Large intestine (tissue), 3 donors: ENCODE results near the gene UBE2Q1. TPM values are rescaled to one million over a fixed set of nuclear protein-coding genes. Genes with fewer than 3 reads are reported as not detected.

ENCODE experiments used
- DNase-seq, 2 donors: peaks; one replicate each; pipeline versions ENCODE4 v3.0.0 to v3.0.0-alpha.2; 2013
- H3K27ac ChIP-seq: one replicate; pipeline ENCODE4 v1.5.1; 2013; ENCODE audit warnings: low read length
- H3K27me3 ChIP-seq: 2 replicates; pipeline ENCODE4 v1.6.1; 2013; ENCODE audit warnings: low read length; ENCODE audit not compliant: control insufficient read depth, insufficient read depth
- H3K36me3 ChIP-seq: 2 replicates; pipeline ENCODE4 v1.6.1; 2013; ENCODE audit warnings: low read length; ENCODE audit not compliant: control insufficient read depth, insufficient read depth
- H3K4me1 ChIP-seq: one replicate; pipeline ENCODE4 v1.6.1; 2013; ENCODE audit warnings: low read length; ENCODE audit not compliant: control insufficient read depth, insufficient read depth
- H3K4me3 ChIP-seq: one replicate; pipeline ENCODE4 v1.5.1; 2013; ENCODE audit warnings: low read length
- H3K9me3 ChIP-seq: one replicate; pipeline ENCODE4 v1.6.1; 2013; ENCODE audit warnings: mild to moderate bottlenecking, low read depth, low read length, moderate library complexity; ENCODE audit not compliant: control insufficient read depth
- WGBS: methylation state at CpG from one replicate; pipeline ENCODE4 v1.1.5; 2013; ENCODE audit warnings: low lambda C conversion rate; ENCODE audit not compliant: insufficient coverage; 5-methylcytosine and 5-hydroxymethylcytosine counted together
- polyA plus RNA-seq: library from polyadenylated mRNA; unstranded; fragments of 120-200 nt; gene quantifications from one replicate; pipeline ENCODE4 v1.2.1, GENCODE V29; 2013

The UBE2Q1 gene
- polyA plus RNA-seq, 1 donor: 69.9 TPM

DNA sequence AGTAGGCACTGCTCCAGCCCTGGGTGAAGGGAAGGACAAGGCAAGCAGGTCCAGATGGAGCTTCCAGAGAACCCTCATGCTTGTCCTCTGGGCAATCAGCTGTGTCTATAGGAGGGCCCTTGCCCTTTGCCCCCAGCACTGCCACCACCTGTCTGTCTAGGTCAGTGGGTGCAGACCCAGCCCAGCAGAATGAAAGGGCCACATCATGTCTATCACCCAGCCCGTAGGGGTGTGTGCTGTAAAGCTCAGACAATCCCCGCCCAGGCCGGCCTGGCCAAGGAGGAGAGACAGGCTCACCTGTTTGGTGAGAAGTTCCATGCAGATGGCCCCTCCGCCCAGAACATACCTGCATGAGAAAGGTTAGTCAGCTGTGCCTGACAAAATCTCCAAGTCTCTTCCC, 7.0 kb downstream of the UBE2Q1 start:
- H3K9me3 ChIP-seq: no peaks in the 10 kb centered on the region
- H3K4me3 ChIP-seq: no peak overlapping the region
- no peak for DNase-seq
- WGBS: no CpG with 5 or more reads among the region's 4 CpGs
- no peaks in the 10 kb centered on the region for H3K27me3 ChIP-seq
- H3K27ac ChIP-seq: no peak overlapping the region
- peaks cover 76% of the 10 kb centered on the region for H3K36me3 ChIP-seq
- H3K4me1 ChIP-seq: peaks cover 23% of the 10 kb centered on the region

DNA sequence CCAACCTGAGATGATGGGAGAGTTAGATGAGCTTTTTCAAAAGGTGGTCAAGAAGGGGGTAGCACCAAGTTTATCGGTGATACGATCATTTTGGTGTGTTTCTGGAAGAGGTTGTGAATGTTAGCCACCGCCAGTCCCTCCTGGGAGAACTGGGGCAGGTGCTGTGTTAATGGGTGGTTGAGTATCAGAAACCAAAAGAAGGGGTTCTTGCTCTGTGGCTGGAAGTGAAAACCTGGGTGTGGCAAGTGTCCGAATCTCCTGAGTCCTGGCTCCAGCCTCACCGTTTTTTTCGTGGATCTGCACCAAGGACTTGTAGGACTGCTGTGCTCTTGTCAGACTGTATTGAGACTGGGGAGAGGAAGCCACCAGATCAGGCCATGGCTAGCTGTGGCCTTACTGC, 7.8 kb downstream of the UBE2Q1 start:
- WGBS: 80% methylated on average over 1 of the region's 6 CpGs
- Histone ChIP-seq H3K27me3 (no peaks in the 10 kb centered on the region), H3K9me3 (no peaks in the 10 kb centered on the region), H3K4me1 (peaks cover 20% of the 10 kb centered on the region), H3K27ac (no peak overlapping the region), H3K4me3 (no peak overlapping the region), H3K36me3 (peaks cover 70% of the 10 kb centered on the region)
- DNase-seq: no peak

DNA sequence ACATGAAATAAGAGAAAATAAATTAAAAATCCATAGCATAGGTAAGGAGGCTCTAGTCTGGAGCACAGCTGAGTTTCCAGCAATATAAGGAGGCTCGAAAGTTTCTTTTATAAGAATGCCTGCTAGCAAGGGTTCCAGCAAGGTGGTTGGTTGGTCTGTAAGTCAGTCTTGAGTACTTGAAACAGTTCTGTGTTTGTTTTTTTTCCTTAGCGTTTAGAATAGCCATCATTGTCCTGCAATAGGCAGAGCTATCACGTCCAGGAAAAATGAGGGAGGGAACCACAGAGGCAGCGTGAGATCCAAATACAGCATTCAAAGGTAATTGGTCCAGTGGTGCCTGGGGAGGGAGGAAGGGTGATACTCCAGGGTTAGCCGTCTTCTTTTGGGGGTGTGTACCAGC, 8.4 kb downstream of the UBE2Q1 start:
- Histone ChIP-seq H3K9me3 (no peaks in the 10 kb centered on the region), H3K27me3 (no peaks in the 10 kb centered on the region), H3K27ac (no peak overlapping the region), H3K36me3 (peaks cover 64% of the 10 kb centered on the region), H3K4me3 (no peak overlapping the region), H3K4me1 (peaks cover 20% of the 10 kb centered on the region)
- 60% methylated on average over 1 of the region's 5 CpGs for WGBS
- no peak for DNase-seq

DNA sequence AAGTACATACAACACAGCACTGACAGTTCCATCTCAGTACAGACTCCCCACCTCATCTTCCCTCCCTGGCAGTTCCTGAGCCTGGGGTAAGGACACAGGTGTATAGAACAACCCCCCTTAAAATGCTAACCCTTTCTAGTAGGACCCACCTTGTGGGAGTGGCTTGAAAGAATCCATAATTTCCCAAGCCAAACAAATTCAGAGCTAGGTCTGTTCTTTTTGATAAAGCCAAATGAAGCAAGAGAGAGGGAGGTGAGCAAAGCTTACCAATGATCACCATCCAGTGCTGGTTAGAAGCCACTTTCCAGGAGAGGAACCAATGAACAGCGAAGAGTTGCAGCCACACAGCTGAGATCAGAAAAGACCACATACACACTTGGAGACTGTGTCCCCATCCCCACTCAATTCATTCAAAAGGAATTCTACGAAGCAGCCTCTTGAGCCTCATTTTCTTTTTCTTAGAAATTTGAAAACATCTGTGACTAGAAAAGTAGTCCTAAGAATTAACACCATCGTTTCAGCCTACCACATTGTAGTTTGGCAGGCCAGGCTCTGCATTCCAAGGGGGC, 9.2 kb downstream of the UBE2Q1 start:
- H3K4me3 ChIP-seq: no peak overlapping the region
- no peaks in the 10 kb centered on the region for H3K9me3 ChIP-seq
- no peak for DNase-seq
- no CpG with 5 or more reads among the region's 3 CpGs for WGBS
- H3K36me3 ChIP-seq: peaks cover 56% of the 10 kb centered on the region
- H3K27ac ChIP-seq: no peak overlapping the region
- peaks cover 6% of the 10 kb centered on the region for H3K27me3 ChIP-seq
- H3K4me1 ChIP-seq: peaks cover 20% of the 10 kb centered on the region

DNA sequence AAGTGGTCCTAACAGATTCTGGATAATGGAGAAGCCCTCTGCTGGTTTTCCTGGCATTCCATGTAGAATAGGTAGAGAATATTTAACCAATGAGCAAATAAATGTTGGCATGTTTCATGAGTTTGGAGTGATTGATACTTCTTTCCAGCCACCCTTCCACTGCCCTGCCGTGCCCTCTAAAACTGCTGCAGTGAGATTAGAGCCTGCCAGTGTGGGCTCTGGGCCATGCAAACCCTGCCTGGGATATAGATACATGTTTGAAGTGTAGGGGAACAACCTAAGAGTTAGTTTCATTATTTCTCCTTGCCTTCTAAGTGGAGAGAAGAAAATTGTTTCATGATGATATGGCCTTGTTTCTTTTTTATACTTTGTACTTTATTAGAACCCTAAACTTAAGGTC, 10.4 kb downstream of the UBE2Q1 start:
- H3K36me3 ChIP-seq: peaks cover 45% of the 10 kb centered on the region
- H3K4me1 ChIP-seq: peaks cover 20% of the 10 kb centered on the region
- no peaks in the 10 kb centered on the region for H3K9me3 ChIP-seq
- H3K27ac ChIP-seq: no peak overlapping the region
- no peak overlapping the region for H3K4me3 ChIP-seq
- no CpG with 5 or more reads among the region's 1 CpG for WGBS
- peak in 1 of 2 donors; percentile 15 for DNase-seq
- H3K27me3 ChIP-seq: peaks cover 12% of the 10 kb centered on the region

DNA sequence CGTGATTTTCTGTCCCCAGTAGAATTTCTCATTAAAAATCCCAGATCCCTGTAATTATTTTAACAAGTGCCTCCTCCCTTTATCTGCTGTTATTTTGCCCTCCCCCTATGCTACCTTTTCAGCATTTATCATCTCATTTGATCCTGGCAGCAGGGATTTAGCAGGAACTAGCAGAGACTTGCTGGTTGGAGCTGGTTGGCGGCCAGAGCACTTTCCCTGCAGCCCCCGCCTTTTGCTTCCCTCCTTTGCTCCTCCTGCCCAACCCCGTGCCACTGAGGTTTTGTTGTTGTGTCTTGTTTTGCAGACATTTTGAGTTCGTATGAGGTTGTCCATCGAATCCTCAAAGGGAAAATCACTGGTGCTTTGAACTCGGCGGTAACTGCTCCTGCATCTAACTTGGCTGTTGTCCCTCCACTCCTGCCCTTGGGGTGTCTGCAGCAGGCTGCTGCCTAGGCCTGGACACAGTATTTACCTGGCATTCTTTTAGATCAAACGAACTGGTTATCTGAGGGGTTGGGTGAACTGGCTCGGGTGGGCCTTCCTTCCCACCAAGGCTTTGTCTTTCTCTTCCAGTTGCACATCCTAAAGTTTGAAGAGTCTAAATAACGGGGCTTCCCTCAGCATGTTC, 11.2 kb downstream of the UBE2Q1 start:
- Histone ChIP-seq H3K4me1 (peaks cover 20% of the 10 kb centered on the region), H3K27ac (peak overlapping the region; percentile 68), H3K27me3 (peaks cover 12% of the 10 kb centered on the region), H3K4me3 (no peak overlapping the region), H3K36me3 (peaks cover 37% of the 10 kb centered on the region), H3K9me3 (no peaks in the 10 kb centered on the region)
- DNase-seq: no peak
- WGBS: 100% methylated on average over 1 of the region's 11 CpGs

DNA sequence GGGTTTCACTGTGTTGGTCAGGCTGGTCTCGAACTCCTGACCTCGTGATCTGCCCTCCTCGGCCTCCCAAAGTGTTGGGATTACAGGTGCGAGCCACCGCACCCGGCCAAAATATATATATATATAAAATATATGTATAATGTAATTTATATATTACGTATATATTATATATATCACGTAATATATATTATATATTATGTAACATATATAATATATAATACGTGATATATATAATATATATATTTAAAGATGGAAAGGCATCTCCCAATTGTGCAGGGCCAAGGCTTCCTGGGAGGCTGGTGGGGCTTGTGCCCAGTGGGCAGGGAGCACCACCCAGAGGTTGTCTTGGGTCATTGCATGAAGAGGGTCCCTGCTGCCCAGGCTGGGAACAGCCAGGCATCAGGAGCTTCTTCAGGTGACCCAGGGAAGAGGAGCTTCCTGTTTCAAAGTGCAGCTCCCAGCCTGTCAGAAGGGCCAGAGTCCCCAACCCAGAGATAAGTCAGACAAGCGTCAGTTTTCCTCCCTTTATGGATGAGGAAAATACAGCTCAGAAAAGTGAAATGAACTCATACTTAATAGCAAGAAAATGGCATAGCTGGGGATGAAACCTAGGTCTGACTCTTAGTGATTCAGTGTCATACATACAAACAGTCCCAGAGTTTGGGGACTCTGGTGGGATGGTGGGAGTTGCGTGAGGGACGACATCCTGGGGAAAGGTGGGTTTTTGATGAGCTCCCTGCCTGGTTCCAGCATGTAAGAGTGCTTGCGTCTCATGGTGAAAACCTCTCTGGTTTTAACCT, 12.0 kb downstream of the UBE2Q1 start:
- DNase-seq: peak; percentile 86 to 90
- WGBS: no CpG with 5 or more reads among the region's 13 CpGs

DNA sequence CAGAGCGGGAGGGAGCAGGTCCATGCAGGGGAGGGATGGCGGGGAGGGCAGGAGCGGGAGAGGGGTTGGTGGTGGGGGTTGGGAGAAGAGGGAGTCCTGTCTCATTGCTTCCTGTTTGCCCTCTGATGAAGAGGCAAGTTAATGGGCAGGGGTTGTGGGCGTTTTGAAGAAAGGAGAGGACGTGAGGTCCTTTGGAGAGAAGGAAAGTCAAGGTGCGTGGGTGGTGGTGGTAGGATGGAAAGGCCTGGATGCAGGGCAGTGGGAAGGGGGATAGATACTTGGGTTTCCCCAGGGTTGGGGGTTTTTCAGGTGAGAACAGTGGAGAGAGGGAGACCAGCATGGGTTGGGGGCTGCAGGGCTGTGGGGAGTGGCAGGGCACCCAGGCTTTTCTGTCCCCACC, 17.2 kb downstream of the UBE2Q1 start:
- Histone ChIP-seq H3K9me3 (no peaks in the 10 kb centered on the region), H3K27ac (no peak overlapping the region), H3K4me3 (no peak overlapping the region), H3K27me3 (peaks cover 28% of the 10 kb centered on the region), H3K4me1 (no peaks in the 10 kb centered on the region), H3K36me3 (no peaks in the 10 kb centered on the region)
- no peak for DNase-seq
- no CpG with 5 or more reads among the region's 6 CpGs for WGBS

More for the DNA sequence above, 12.0 kb downstream of the UBE2Q1 start:
- H3K36me3 ChIP-seq: peaks cover 29% of the 10 kb centered on the region
- H3K9me3 ChIP-seq: no peaks in the 10 kb centered on the region
- peaks cover 20% of the 10 kb centered on the region for H3K4me1 ChIP-seq
- H3K4me3 ChIP-seq: no peak overlapping the region
- peaks cover 19% of the 10 kb centered on the region for H3K27me3 ChIP-seq
- H3K27ac ChIP-seq: peak overlapping the region; percentile 68

DNA sequence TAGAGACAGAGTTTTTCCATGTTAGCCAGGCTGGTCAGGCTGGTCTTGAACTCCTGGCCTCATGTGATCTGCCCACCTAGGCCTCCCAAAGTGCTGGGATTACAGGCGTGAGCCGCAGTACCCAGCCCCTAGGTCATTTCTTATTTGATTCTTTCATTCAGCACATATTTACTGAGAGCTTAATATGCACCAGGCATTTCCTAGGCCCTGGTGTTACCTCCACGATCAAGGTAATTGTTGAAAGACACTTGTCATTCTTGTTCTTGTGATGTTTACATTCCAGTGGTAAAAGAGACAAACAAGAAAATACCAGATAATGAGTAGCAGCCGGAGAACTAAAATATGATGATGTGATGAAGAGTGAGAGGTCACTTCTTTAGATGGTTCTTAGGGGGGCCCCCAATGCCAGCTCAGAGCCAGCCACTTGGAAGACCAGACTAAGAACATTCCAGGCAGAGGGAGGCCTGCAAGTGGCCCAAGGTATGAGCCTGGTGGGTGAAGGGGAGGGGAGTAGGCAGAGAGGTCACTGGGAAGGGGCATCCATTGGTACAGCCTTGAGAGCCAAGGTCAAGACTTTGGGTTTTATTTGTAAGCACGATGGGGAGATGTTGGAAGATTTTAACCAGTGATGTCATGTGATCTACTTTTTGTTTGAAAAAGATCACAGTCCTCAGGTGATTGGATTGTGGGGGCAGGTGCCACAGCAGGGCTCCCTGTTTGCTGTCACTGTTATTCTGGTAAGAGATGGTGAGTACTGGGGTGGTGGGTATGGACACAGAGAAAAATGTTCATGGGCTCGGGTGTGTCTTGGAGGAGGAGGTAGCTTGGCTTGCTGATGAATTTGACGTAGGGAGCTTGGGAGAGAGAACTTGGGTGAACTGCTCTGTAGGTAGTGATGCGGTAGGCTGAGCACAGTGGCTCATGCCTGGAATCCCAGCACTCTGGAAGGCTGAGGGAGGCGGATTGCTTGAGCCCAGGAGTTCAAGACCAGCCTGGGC, 18.7 kb downstream of the UBE2Q1 start:
- WGBS: no CpG with 5 or more reads among the region's 9 CpGs
- H3K4me3 ChIP-seq: no peak overlapping the region
- H3K9me3 ChIP-seq: no peaks in the 10 kb centered on the region
- peaks cover 26% of the 10 kb centered on the region for H3K27me3 ChIP-seq
- no peaks in the 10 kb centered on the region for H3K4me1 ChIP-seq
- no peak for DNase-seq
- H3K27ac ChIP-seq: no peak overlapping the region
- H3K36me3 ChIP-seq: no peaks in the 10 kb centered on the region

DNA sequence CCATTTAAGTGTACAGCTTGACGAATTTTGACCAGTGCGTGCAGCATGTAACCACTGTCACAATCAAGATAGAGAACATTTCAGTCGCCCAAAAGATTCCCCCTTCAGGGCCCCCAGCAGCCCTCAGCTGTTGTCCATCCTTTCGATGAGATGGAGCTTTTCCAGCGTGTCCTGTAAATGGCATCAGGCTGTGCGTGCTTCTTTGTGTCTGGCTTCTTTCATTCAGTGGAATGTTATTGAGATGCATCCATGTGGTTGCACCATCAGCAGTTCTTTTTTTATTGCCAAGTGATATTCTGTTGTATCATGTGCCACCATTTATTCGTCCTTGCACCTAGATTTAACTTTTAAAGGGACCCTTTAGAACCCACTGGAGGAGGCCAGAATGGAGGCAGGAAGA, 21.9 kb downstream of the UBE2Q1 start:
- WGBS: 100% methylated on average over 2 of the region's 7 CpGs

More for the DNA sequence above, 21.9 kb downstream of the UBE2Q1 start:
- H3K27ac ChIP-seq: no peak overlapping the region
- DNase-seq: no peak
- no peaks in the 10 kb centered on the region for H3K36me3 ChIP-seq
- no peaks in the 10 kb centered on the region for H3K4me1 ChIP-seq
- H3K9me3 ChIP-seq: no peaks in the 10 kb centered on the region
- peaks cover 11% of the 10 kb centered on the region for H3K27me3 ChIP-seq
- no peak overlapping the region for H3K4me3 ChIP-seq
